GM12864 (cell line): ENCODE data around the gene BBX.
"Not testable (repeated sequence)": the region's sequence is repeated elsewhere in the genome, so short reads cannot be mapped to it uniquely, and the experiment has no call there.

Experiments
- DNase-seq: peaks from one replicate; pipeline ENCODE4 v3.0.0-alpha.2; 2011; ENCODE audit warnings: low read depth
- H3K4me3 ChIP-seq: 2 replicates; pipeline ENCODE4 v1.5.1; 2011; ENCODE audit warnings: mild to moderate bottlenecking, low read depth, low read length, control low read depth
- CTCF ChIP-seq: IDR thresholded peaks from 2 replicates; pipeline ENCODE4 v1.5.1; 2011; ENCODE audit warnings: low read depth, mild to moderate bottlenecking, moderate library complexity, low read length, control low read depth, inconsistent platforms; ENCODE audit errors: missing control alignments

Gene BBX

DNA sequence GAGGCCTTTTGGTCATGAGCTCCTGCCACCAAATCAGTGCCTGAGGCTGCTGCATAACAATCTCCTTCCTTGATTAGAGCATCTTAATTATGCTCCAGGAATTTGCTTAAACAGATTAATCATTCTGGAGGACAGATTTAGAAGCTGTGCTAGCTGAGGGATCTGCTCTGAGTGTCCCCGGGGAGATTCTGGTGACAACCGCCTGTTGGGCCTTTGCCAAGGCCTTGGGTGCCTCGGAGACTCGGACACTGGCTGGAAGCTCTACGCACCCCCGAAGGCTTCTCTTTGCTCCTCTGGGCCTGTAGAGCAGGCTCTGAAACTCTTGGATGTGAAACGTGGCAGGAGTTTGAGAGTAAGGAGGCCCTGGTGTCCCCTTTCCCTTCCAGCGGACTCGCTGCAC is 304.0 kb downstream of the BBX start:
- DNase-seq: no peak
- H3K4me3 ChIP-seq: no peak overlapping the region
- no peak for TF ChIP-seq CTCF

DNA sequence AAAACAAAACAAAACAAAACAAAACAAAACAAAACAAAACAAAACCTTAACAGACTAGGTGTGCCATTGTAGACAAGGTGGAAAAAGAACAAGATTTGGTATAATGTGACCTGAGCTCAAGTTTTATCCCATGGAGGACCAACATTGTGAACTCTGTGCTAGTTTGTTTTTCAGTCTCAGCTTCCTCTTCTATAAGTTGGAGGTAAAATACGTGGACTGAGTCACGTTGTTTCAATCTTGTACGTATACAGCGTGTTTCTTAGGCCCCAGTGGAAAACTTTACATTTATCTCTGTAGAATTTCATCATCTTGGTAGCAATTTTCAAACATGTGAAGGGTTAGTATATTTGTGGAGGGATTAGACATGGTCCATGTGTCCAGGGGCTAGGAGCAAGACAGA is 306.4 kb downstream of the BBX start:
- DNase-seq: no peak
- no peak for TF ChIP-seq CTCF
- H3K4me3 ChIP-seq: no peak overlapping the region

GRCh38 chr3:107831590-107831989 is 308.8 kb downstream of the BBX start:
- TF ChIP-seq CTCF: no peak
- H3K4me3 ChIP-seq: no peak overlapping the region
- DNase-seq: no peak

- DNase-seq: no peak
- H3K4me3 ChIP-seq: no peak overlapping the region
- no peak for TF ChIP-seq CTCF
Measured at GRCh38 chr3:107833043-107833442, 310.3 kb downstream of the BBX start.

DNA sequence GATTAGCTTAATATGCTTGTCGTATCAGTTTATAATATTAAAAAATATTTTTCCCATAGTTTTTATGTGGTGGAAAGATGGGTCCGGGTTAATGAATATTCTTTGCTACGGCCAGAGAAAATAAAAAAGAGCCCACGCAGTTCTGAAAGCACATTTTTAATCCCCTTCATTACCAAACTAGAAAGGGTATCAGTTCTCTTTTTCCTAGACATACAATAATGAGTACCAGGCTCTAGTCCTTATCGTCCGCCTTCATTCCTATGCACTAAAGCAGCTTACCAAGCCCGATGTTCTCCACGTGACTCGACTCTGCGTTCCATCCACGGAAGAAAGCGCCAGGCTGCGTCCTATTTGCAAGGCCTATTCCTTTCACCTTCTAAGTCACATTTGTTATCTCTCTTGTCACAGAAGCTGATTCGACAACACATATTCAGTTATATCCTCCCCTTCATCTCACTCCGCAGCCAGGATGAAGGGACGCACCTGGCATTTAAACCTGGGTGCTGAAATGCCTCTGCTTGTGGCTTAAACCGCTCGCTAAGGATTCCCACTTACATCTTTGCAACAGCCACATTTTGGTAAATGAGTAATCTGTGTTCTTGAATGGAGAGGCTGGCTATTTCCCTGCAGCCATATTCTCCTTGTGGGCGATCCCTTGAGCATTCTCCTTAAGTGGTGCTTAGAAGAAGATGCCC is 311.1 kb downstream of the BBX start:
- DNase-seq: no peak
- H3K4me3 ChIP-seq: no peak overlapping the region
- TF ChIP-seq CTCF: no peak

DNA sequence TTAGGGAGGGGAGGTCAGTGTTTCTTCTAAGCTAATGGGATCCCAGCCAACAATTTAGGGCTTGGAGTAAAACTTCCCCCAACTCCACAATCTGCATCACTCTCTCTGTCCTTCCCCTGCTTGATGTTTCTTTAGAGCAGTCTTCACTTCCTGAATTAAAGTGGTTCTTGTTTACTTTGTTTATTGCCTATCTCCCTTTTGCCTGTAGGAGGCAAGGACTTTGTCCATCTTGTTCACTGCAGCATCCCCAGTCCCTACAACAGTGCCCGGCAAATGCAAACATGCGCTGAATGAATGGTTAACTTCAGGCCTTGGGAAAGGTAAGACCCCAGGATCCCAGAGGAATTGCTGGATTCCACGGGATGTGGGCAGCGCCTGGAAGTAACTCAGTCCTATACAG is 312.2 kb downstream of the BBX start:
- H3K4me3 ChIP-seq, DNase-seq: not testable (repeated sequence)

DNA sequence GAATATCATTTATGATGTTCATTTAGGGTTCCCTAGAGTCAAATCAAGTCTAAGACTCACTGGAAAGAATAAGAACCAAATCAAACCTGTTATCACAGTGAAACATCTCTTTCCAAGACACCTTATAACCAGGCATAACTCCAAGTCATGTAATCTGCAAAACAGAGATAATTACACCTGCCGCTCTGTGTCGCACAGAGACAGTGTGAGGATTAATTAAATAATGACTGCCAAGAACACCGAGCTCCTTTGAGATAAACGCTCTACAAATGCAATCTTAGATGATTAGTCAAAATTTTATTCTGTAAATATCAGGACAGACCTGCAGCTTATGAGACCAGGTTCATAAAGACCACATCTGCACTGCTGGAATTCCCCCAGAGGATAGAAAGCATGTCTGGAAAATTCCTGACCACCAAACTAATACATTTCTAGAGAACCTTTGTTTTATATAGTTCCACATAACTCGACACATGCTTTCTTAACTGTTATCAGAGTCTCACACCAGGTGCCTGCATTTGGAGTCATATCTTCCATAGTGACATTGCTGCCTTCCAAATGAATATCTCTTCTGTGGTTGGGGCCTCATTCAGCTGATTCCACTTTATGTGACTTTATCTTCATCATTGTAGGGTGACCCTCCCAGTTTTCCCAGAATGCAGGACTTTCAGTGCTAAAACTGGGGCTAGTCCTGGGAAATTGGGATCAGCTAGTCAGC is 315.3 kb downstream of the BBX start:
- no peak for DNase-seq
- H3K4me3 ChIP-seq: no peak overlapping the region
- no peak for TF ChIP-seq CTCF
